GM13977 (cell line): ENCODE results near the gene AGBL4.

ENCODE experiments used
- DNase-seq: peaks from one replicate; pipeline ENCODE4 v3.0.0; 2012; ENCODE audit warnings: low spot score
- CTCF ChIP-seq: IDR thresholded peaks from 2 replicates; pipeline ENCODE4 v1.5.1; 2012; ENCODE audit warnings: mild to moderate bottlenecking, control low read depth; ENCODE audit not compliant: insufficient read depth; ENCODE audit errors: extremely low read depth, missing control alignments
- in situ Hi-C: fragments of 300-500 bp; cut with MboI; formaldehyde crosslinking; loops from one replicate; pipeline ENCODE4 v1.12.0; 2022; ENCODE audit warnings: low sequenced_read_pairs, low pct_unique_long_range_greater_than_20kb, mixed read lengths, inconsistent platforms; ENCODE audit not compliant: unreplicated experiment

Gene AGBL4

GRCh38 chr1:49160677-49161076 lies 863.1 kb downstream of the AGBL4 start:
- DNase-seq, result no peak
- in situ Hi-C loops, result no loop called here
- TF ChIP-seq CTCF, result no peak

DNA sequence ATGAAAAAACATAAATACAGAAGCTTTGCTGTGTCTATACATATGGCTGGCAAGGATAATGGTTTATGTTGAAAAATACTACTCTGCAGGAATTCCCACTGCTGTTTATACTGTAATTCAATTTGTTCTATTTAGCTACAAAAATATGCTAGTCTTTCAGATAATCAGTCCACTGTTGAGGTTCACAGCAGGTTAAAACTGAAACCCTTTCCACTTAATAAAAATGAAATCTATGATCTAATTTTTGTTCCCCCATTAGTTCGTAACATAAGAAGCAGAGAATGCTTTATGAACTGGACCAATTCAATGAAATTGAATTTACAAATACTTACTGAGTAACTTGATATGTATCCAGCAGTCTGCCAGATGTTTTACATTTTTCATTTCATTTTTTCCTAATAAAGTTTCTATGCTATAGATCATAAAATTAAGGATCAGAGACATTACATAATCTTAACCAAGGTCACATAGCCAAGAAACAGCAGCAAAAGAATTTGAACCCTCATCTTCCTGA lies 887.0 kb downstream of the AGBL4 start:
- no peak for TF ChIP-seq CTCF
- in situ Hi-C loops, result no loop called here
- no peak for DNase-seq

DNA sequence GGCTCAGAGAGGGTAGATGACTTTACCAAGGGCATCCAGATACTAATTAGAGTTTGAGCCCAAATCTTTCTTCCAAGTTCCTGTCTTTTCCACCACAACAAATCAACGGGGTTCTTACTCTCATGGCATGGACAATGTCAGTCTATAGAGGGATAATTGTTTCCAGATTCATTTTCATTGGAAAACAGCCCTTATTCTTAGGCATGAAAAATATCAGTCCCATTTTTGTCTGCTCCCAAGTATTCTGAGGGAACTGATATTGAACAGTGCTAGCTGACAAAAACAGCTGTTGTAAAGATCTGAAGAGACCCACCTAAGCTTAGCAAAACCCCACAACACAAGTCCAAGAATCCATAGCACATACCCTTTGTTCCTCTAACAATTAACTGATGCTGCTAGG lies 898.0 kb downstream of the AGBL4 start:
- no peak for TF ChIP-seq CTCF

DNA sequence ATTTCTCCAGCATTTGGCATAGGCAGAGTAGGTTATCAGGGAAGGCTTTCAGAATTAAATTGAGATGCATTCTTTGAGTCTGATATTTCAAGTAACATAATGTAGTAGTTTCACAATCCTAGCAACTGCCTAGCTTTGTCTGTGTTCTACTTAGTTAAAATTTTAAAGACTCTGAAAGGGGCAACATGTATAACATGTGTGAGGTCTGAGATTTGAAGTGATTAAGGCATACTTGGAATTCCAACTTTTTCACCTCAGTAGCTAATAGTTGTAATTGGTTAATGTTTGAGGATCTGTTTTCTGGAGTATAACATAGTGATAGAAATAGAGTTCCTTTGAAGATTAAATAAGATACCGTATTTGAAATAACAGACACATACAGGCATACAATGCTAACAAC lies 911.8 kb downstream of the AGBL4 start:
- no peak for TF ChIP-seq CTCF
- DNase-seq, result no peak
- in situ Hi-C loops, result no loop called here

More for the DNA sequence above, 898.0 kb downstream of the AGBL4 start:
- in situ Hi-C loops, result no loop called here
- no peak for DNase-seq

- TF ChIP-seq CTCF, result no peak
- in situ Hi-C loops, result no loop called here
- DNase-seq, result no peak
Observed at GRCh38 chr1:49106445-49106844, 917.3 kb downstream of the AGBL4 start.

- no peak for DNase-seq
- TF ChIP-seq CTCF, result no peak
- in situ Hi-C loops, result no loop called here
Observed at GRCh38 chr1:49104575-49104974, 919.2 kb downstream of the AGBL4 start.

GRCh38 chr1:49102752-49103151 lies 921.0 kb downstream of the AGBL4 start:
- in situ Hi-C loops, result no loop called here
- no peak for DNase-seq
- no peak for TF ChIP-seq CTCF
